GM23338 (cell line): Measurements from ENCODE around the gene SLX9.

Experiments used
- CTCF ChIP-seq, 2 experiments: fragments of 200-600 bp in 1 of 2; sonication (generic) in 1 of 2; conservative IDR thresholded peaks; 2 replicates each; pipeline versions ENCODE4 v1.5.1 to v1.6.1; 2016 to 2017; ENCODE audit warnings: antibody characterized with exemption in 2 of 2, low read depth in 2 of 2, mild to moderate bottlenecking in 2 of 2, moderate library complexity in 1 of 2
- EZH2phosphoT487 ChIP-seq: fragments of 200-600 bp; sonication (generic); IDR thresholded peaks from one replicate; pipeline ENCODE4 v1.8.1; 2018; ENCODE audit warnings: antibody characterized with exemption; ENCODE audit not compliant: unreplicated experiment
- POLR2AphosphoS5 ChIP-seq: IDR thresholded peaks from 2 replicates; pipeline ENCODE4 v1.6.1; 2016; ENCODE audit warnings: antibody characterized with exemption, low read depth
- REST ChIP-seq: IDR thresholded peaks from one replicate; pipeline ENCODE4 v1.6.1; 2018; ENCODE audit warnings: antibody characterized with exemption; ENCODE audit not compliant: unreplicated experiment

GRCh38 chr21:44944596-44944995 lies 4.8 kb downstream of the SLX9 start:
- TF ChIP-seq CTCF (conservative IDR thresholded peaks at IDR 0.05; ENCODE audit: low read depth in 2 of 2): no peak
- no peak for TF ChIP-seq EZH2phosphoT487
- no peak for TF ChIP-seq POLR2AphosphoS5
- no peak for TF ChIP-seq REST
